Sigmoid colon (tissue), 7 donors: ENCODE measurements around the gene FUT8. TPM values are rescaled to one million over a fixed set of nuclear protein-coding genes. Genes with fewer than 3 reads are reported as not detected.
"Not testable (repeated sequence)": the region's sequence is repeated elsewhere in the genome, so short reads cannot be mapped to it uniquely, and the experiment has no call there.

Experiments used
- DNase-seq: peaks from one replicate; pipeline ENCODE4 v3.0.0-alpha.2; 2019
- H3K27ac ChIP-seq, 4 donors: fragments of 200-600 bp; sonication (generic); one replicate each; pipeline ENCODE4 v1.5.1; 2016 to 2019; ENCODE audit warnings: mild to moderate bottlenecking in 1 of 4
- H3K27me3 ChIP-seq, 3 donors: fragments of 200-600 bp; sonication (generic); one replicate each; pipeline ENCODE4 v1.5.1; 2019; ENCODE audit warnings: mild to moderate bottlenecking in 1 of 3
- H3K36me3 ChIP-seq, 4 donors: fragments of 200-600 bp; sonication (generic); one replicate each; pipeline ENCODE4 v1.5.1; 2016 to 2019
- H3K4me1 ChIP-seq, 4 donors: fragments of 200-600 bp; sonication (generic); one replicate each; pipeline ENCODE4 v1.5.1; 2017 to 2019
- H3K4me3 ChIP-seq, 4 donors: fragments of 200-600 bp; sonication (generic); one replicate each; pipeline ENCODE4 v1.5.1; 2017 to 2019; ENCODE audit warnings: mild to moderate bottlenecking in 2 of 4, moderate library complexity in 1 of 4
- H3K9me3 ChIP-seq, 4 donors: fragments of 200-600 bp in 3 of 4; sonication (generic) in 3 of 4; one replicate each; pipeline versions ENCODE4 v1.5.1 to v1.6.1; 2013 to 2019
- CTCF ChIP-seq, 4 experiments: fragments of 450-650 bp in 3 of 4; fragments of 200-600 bp in 1 of 4; IDR thresholded peaks; one replicate each; pipeline ENCODE4 v1.5.1; 2016 to 2019; ENCODE audit warnings: antibody characterized with exemption in 4 of 4, mild to moderate bottlenecking in 3 of 4, moderate library complexity in 2 of 4
- EP300 ChIP-seq, 4 donors: sonication (generic); formaldehyde crosslinking; IDR thresholded peaks; one replicate each; pipeline ENCODE4 v1.6.1; 2017; ENCODE audit warnings: antibody characterized with exemption in 4 of 4
- POLR2A ChIP-seq, 2 donors: fragments of 450-650 bp; IDR thresholded peaks; one replicate each; pipeline ENCODE4 v1.6.1; 2016; ENCODE audit warnings: antibody characterized with exemption in 2 of 2, mild to moderate bottlenecking in 2 of 2, moderate library complexity in 2 of 2
- POLR2AphosphoS5 ChIP-seq, 4 donors: sonication (generic); formaldehyde crosslinking; IDR thresholded peaks; one replicate each; pipeline ENCODE4 v1.6.1; 2017; ENCODE audit warnings: antibody characterized with exemption in 4 of 4
- WGBS, 2 donors: extraction: QIAGEN DNeasy Blood & Tissue Kit; methylation state at CpG; one replicate each; pipeline ENCODE4 v1.1.7; 2013; 5-methylcytosine and 5-hydroxymethylcytosine counted together
- intact Hi-C: fragments of 100-400 bp; cut with DNase I; formaldehyde crosslinking; loops from one replicate; pipeline ENCODE4 v1.15.1; 2023
- polyA plus RNA-seq, 3 donors: library from polyadenylated mRNA; stranded (reverse); fragments of 200-250 nt; gene quantifications; one replicate each; pipeline ENCODE4 v1.2.3, GENCODE V29; 2013
- total RNA-seq, 4 donors: library from RNA; depleted of rRNA; stranded (reverse); fragments of >200 nt; gene quantifications; one replicate each; pipeline ENCODE4 v1.1.0, GENCODE V29; 2016
- donor health status: healthy with polysubstance abuse.
- donor health status: Bipolar disorder and iron deficiency.
- donor health status: healthy.

The FUT8 gene
- total and polyA plus RNA-seq, 7 donors: 2.5 to 53.9 (median 22.0) TPM

GRCh38 chr14:65628664-65629063 lies 216.1 kb downstream of the FUT8 start:
- intact Hi-C loops: no loop called here
- TF ChIP-seq POLR2AphosphoS5 (IDR thresholded peaks at IDR 0.05): no peak
- TF ChIP-seq EP300 (IDR thresholded peaks at IDR 0.05): no peak
- no peak for TF ChIP-seq POLR2A (IDR thresholded peaks at IDR 0.05)
- no peak for TF ChIP-seq CTCF (IDR thresholded peaks at IDR 0.05)
- WGBS, 2 donors: 81 to 94% methylated on average over 1 of the region's 1 CpG
- no peak for DNase-seq
- H3K36me3 ChIP-seq: peaks cover 0 to 13% (median 0%) of the 10 kb centered on the region in 4 donors
- no peak overlapping the region for H3K4me3 ChIP-seq
- H3K9me3 ChIP-seq: no peaks in the 10 kb centered on the region
- no peaks in the 10 kb centered on the region for H3K27me3 ChIP-seq
- H3K27ac ChIP-seq: no peak overlapping the region
- no peaks in the 10 kb centered on the region for H3K4me1 ChIP-seq

DNA sequence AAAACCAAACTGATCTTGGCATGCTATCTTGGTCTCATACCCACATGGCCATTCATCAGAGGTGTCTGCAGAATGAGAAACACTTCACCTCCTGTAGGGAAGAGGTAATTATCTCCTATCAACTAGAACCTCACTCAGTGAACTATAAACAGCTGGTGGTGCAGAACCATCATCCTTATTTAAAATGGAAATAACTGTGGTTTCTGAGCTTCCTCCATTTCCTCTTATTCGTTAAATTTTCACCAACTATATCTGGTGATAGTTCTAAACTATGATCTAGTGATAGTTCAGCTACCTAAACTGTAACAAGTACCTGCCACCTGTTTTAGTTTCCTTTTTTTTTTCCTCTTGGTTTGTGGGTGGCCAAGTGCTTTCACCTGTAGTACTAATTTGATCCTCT lies 218.5 kb downstream of the FUT8 start:
- DNase-seq: no peak
- WGBS, 2 donors: 43 to 44% methylated on average over 1 of the region's 1 CpG
- no peak overlapping the region for H3K4me3 ChIP-seq
- H3K9me3 ChIP-seq: peaks cover 0 to 8% (median 0%) of the 10 kb centered on the region in 4 donors
- H3K27me3 ChIP-seq: no peaks in the 10 kb centered on the region
- peaks cover 0 to 13% (median 0%) of the 10 kb centered on the region in 4 donors for H3K36me3 ChIP-seq
- no peaks in the 10 kb centered on the region for H3K4me1 ChIP-seq
- no peak overlapping the region for H3K27ac ChIP-seq
- intact Hi-C loops: no loop called here
- no peak for TF ChIP-seq CTCF (IDR thresholded peaks at IDR 0.05)
- no peak for TF ChIP-seq POLR2AphosphoS5 (IDR thresholded peaks at IDR 0.05)
- TF ChIP-seq EP300 (IDR thresholded peaks at IDR 0.05): no peak
- TF ChIP-seq POLR2A (IDR thresholded peaks at IDR 0.05): no peak

DNA sequence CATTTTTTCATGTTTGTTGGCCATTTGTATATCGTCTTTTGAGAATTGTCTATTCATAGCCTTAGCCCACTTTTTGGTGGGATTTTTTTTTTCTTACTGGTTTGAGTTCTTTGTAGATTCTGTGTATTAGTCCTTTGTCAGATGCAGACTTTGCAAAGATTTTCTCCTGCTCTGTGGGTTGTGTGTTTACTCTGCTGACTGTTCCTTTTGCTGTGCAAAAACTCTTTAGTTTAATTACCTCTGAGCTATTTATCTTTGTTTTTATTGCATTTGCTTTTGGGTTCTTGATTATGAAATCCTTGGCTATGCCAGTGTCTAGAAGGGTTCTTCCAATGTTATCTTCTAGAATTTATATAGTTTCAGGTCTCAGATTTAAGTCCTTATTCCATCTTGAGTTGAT lies 220.0 kb downstream of the FUT8 start:
- no peak for TF ChIP-seq POLR2AphosphoS5 (IDR thresholded peaks at IDR 0.05)
- no peak for TF ChIP-seq CTCF (IDR thresholded peaks at IDR 0.05)
- TF ChIP-seq POLR2A (IDR thresholded peaks at IDR 0.05): no peak
- TF ChIP-seq EP300 (IDR thresholded peaks at IDR 0.05): no peak
- Histone ChIP-seq H3K4me3 (no peak overlapping the region), H3K27ac (no peak overlapping the region), H3K9me3 (peaks cover 0 to 8% (median 0%) of the 10 kb centered on the region in 4 donors), H3K36me3 (peaks cover 0 to 13% (median 0%) of the 10 kb centered on the region in 4 donors), H3K27me3 (no peaks in the 10 kb centered on the region), H3K4me1 (no peaks in the 10 kb centered on the region)
- intact Hi-C loops: no loop called here
- WGBS, 2 donors: 98 to 99% methylated on average over 1 of the region's 1 CpG
- DNase-seq: no peak

- WGBS, 2 donors: 99% methylated on average over 26 of the region's 26 CpGs
- H3K36me3 ChIP-seq: peaks cover 0 to 13% (median 0%) of the 10 kb centered on the region in 4 donors
- not testable (repeated sequence) for DNase-seq
Observed at GRCh38 chr14:65633666-65634065, 221.1 kb downstream of the FUT8 start.

GRCh38 chr14:65637780-65638179 lies 225.2 kb downstream of the FUT8 start:
- Histone ChIP-seq H3K4me3 (no peak overlapping the region), H3K9me3 (peaks cover 0 to 8% (median 0%) of the 10 kb centered on the region in 4 donors), H3K4me1 (no peaks in the 10 kb centered on the region), H3K27me3 (no peaks in the 10 kb centered on the region), H3K27ac (no peak overlapping the region), H3K36me3 (no peaks in the 10 kb centered on the region)
- WGBS, 2 donors: 71 to 74% methylated on average over 7 of the region's 7 CpGs
- DNase-seq: no peak
- intact Hi-C loops: no loop called here
- TF ChIP-seq CTCF (IDR thresholded peaks at IDR 0.05) (no peak), POLR2AphosphoS5 (IDR thresholded peaks at IDR 0.05) (no peak), EP300 (IDR thresholded peaks at IDR 0.05) (no peak), POLR2A (IDR thresholded peaks at IDR 0.05) (no peak)

More at GRCh38 chr14:65633666-65634065, 221.1 kb downstream of the FUT8 start:
- H3K27me3 ChIP-seq, H3K4me1 ChIP-seq, H3K4me3 ChIP-seq, H3K9me3 ChIP-seq, intact Hi-C loops, H3K27ac ChIP-seq: not testable (repeated sequence)
